ENCODE measurements around the gene TRMT2B.
"Not testable (repeated sequence)": the region's sequence is repeated elsewhere in the genome, so short reads cannot be mapped to it uniquely, and the experiment has no call there.

Gene TRMT2B

GRCh38 chrX:101051549-101052302 lies at the start of gene TRMT2B:
TRMT2B (minus strand) TSS chrX:101052111; CDS start chrX:101042289, 9,822 bp downstream.
- peak within 1 kb of the TSS; percentile 85 for H3K4me3 Mint-ChIP-seq
- H3K27ac Mint-ChIP-seq = peak within 1 kb of the TSS; percentile 98
- no peaks in the 10 kb centered on the region for H3K9me3 Mint-ChIP-seq
- no peaks in the 10 kb centered on the region for H3K27me3 Mint-ChIP-seq (ENCODE audit: low read depth)
- H3K4me1 Mint-ChIP-seq (ENCODE audit: low read depth) = peaks cover 13% of the 10 kb centered on the region
- peaks cover 9% of the 10 kb centered on the region for H3K36me3 Mint-ChIP-seq (ENCODE audit: low read depth)

GRCh38 chrX:101097546-101098453 lies 45.9 kb upstream of the TRMT2B start, which contains the start of gene CENPI:
CENPI (plus strand) TSS chrX:101098204; CDS start chrX:101101071, 2,867 bp downstream.
- peak within 1 kb of the TSS; percentile 85 for H3K27ac Mint-ChIP-seq
- H3K36me3 Mint-ChIP-seq (ENCODE audit: low read depth) = peaks cover 13% of the 10 kb centered on the region
- no peaks in the 10 kb centered on the region for H3K27me3 Mint-ChIP-seq (ENCODE audit: low read depth)
- H3K4me3 Mint-ChIP-seq = peak within 1 kb of the TSS; percentile 93
- H3K4me1 Mint-ChIP-seq (ENCODE audit: low read depth) = peaks cover 22% of the 10 kb centered on the region
- no peaks in the 10 kb centered on the region for H3K9me3 Mint-ChIP-seq

- H3K9me3 Mint-ChIP-seq = no peaks in the 10 kb centered on the region
- H3K4me3 Mint-ChIP-seq = no peak overlapping the region
- H3K27ac Mint-ChIP-seq = no peak overlapping the region
- peaks cover 2% of the 10 kb centered on the region for H3K4me1 Mint-ChIP-seq (ENCODE audit: low read depth)
- H3K36me3 Mint-ChIP-seq (ENCODE audit: low read depth) = no peaks in the 10 kb centered on the region
- H3K27me3 Mint-ChIP-seq (ENCODE audit: low read depth) = no peaks in the 10 kb centered on the region
These were observed 39.9 kb upstream of the TRMT2B start for GRCh38 chrX:101091817-101092216.

- Mint-ChIP-seq H3K9me3 (no peaks in the 10 kb centered on the region), H3K4me3 (no peak overlapping the region), H3K27me3 (ENCODE audit: low read depth) (peaks cover 27% of the 10 kb centered on the region), H3K4me1 (ENCODE audit: low read depth) (no peaks in the 10 kb centered on the region), H3K36me3 (ENCODE audit: low read depth) (no peaks in the 10 kb centered on the region), H3K27ac (no peak overlapping the region)
These were observed 29.3 kb upstream of the TRMT2B start for GRCh38 chrX:101081231-101081630.

- Mint-ChIP-seq H3K27me3 (ENCODE audit: low read depth) (peaks cover 27% of the 10 kb centered on the region), H3K4me1 (ENCODE audit: low read depth) (no peaks in the 10 kb centered on the region), H3K36me3 (ENCODE audit: low read depth) (no peaks in the 10 kb centered on the region), H3K27ac (no peak overlapping the region), H3K9me3 (no peaks in the 10 kb centered on the region), H3K4me3 (no peak overlapping the region)
These were observed 28.6 kb upstream of the TRMT2B start for GRCh38 chrX:101080326-101081124.

- H3K4me1 Mint-ChIP-seq (ENCODE audit: low read depth) = no peaks in the 10 kb centered on the region
- H3K36me3 Mint-ChIP-seq (ENCODE audit: low read depth) = no peaks in the 10 kb centered on the region
- H3K27ac Mint-ChIP-seq = no peak overlapping the region
- peaks cover 27% of the 10 kb centered on the region for H3K27me3 Mint-ChIP-seq (ENCODE audit: low read depth)
- H3K4me3 Mint-ChIP-seq = no peak overlapping the region
- H3K9me3 Mint-ChIP-seq = no peaks in the 10 kb centered on the region
These were observed 27.9 kb upstream of the TRMT2B start for GRCh38 chrX:101079736-101080270.

- no peaks in the 10 kb centered on the region for H3K9me3 Mint-ChIP-seq
- no peak within 1 kb of the TSS for H3K27ac Mint-ChIP-seq
- no peaks in the 10 kb centered on the region for H3K4me1 Mint-ChIP-seq (ENCODE audit: low read depth)
- no peak within 1 kb of the TSS for H3K4me3 Mint-ChIP-seq
- H3K27me3 Mint-ChIP-seq (ENCODE audit: low read depth) = peaks cover 27% of the 10 kb centered on the region
- H3K36me3 Mint-ChIP-seq (ENCODE audit: low read depth) = no peaks in the 10 kb centered on the region
These were observed 27.0 kb upstream of the TRMT2B start, which contains the start of gene TMEM35A for GRCh38 chrX:101078716-101079598. TMEM35A (plus strand) TSS chrX:101078879; CDS start chrX:101079003, 124 bp downstream.

- Mint-ChIP-seq H3K27me3 (ENCODE audit: low read depth) (no peaks in the 10 kb centered on the region), H3K4me3 (no peak overlapping the region), H3K4me1 (ENCODE audit: low read depth) (no peaks in the 10 kb centered on the region), H3K36me3 (ENCODE audit: low read depth) (no peaks in the 10 kb centered on the region), H3K9me3 (no peaks in the 10 kb centered on the region), H3K27ac (no peak overlapping the region)
These were observed 19.7 kb upstream of the TRMT2B start for GRCh38 chrX:101071582-101071981.

- peaks cover 3% of the 10 kb centered on the region for H3K4me1 Mint-ChIP-seq (ENCODE audit: low read depth)
- no peak overlapping the region for H3K4me3 Mint-ChIP-seq
- no peaks in the 10 kb centered on the region for H3K27me3 Mint-ChIP-seq (ENCODE audit: low read depth)
- H3K27ac Mint-ChIP-seq = no peak overlapping the region
- H3K9me3 Mint-ChIP-seq = no peaks in the 10 kb centered on the region
- H3K36me3 Mint-ChIP-seq (ENCODE audit: low read depth) = no peaks in the 10 kb centered on the region
These were observed 10.3 kb upstream of the TRMT2B start for GRCh38 chrX:101062176-101062575.

GRCh38 chrX:101057093-101057714 lies 5.3 kb upstream of the TRMT2B start:
- H3K4me3 Mint-ChIP-seq = no peak overlapping the region
- no peaks in the 10 kb centered on the region for H3K9me3 Mint-ChIP-seq
- peak overlapping the region; percentile 62 for H3K27ac Mint-ChIP-seq

GRCh38 chrX:101056551-101056950 lies 4.6 kb upstream of the TRMT2B start:
- not testable (repeated sequence) for H3K36me3 Mint-ChIP-seq (ENCODE audit: low read depth); H3K9me3 Mint-ChIP-seq; H3K27me3 Mint-ChIP-seq (ENCODE audit: low read depth); H3K4me3 Mint-ChIP-seq; H3K27ac Mint-ChIP-seq
- H3K4me1 Mint-ChIP-seq (ENCODE audit: low read depth) = peaks cover 13% of the 10 kb centered on the region

More at GRCh38 chrX:101057093-101057714, 5.3 kb upstream of the TRMT2B start:
- peaks cover 3% of the 10 kb centered on the region for H3K36me3 Mint-ChIP-seq (ENCODE audit: low read depth)
- H3K4me1 Mint-ChIP-seq (ENCODE audit: low read depth) = peaks cover 13% of the 10 kb centered on the region
- no peaks in the 10 kb centered on the region for H3K27me3 Mint-ChIP-seq (ENCODE audit: low read depth)

- H3K4me1 Mint-ChIP-seq (ENCODE audit: low read depth) = peaks cover 10% of the 10 kb centered on the region
- peak overlapping the region; percentile 98 for H3K27ac Mint-ChIP-seq
- no peaks in the 10 kb centered on the region for H3K9me3 Mint-ChIP-seq
- no peaks in the 10 kb centered on the region for H3K27me3 Mint-ChIP-seq (ENCODE audit: low read depth)
- H3K4me3 Mint-ChIP-seq = peak overlapping the region; percentile 85
- peaks cover 7% of the 10 kb centered on the region for H3K36me3 Mint-ChIP-seq (ENCODE audit: low read depth)
These were observed 760 bp downstream of the TRMT2B start for GRCh38 chrX:101051153-101051548.

GRCh38 chrX:101040197-101040596 lies 11.7 kb downstream of the TRMT2B start:
- Mint-ChIP-seq H3K27ac (no peak overlapping the region), H3K4me3 (no peak overlapping the region), H3K4me1 (ENCODE audit: low read depth) (peaks cover 2% of the 10 kb centered on the region), H3K27me3 (ENCODE audit: low read depth) (no peaks in the 10 kb centered on the region), H3K9me3 (no peaks in the 10 kb centered on the region), H3K36me3 (ENCODE audit: low read depth) (peaks cover 18% of the 10 kb centered on the region)

Measured in T-helper 1 cell treated with Interleukin-12 subunit alpha and Interleukin-12 subunit beta and Interleukin-4 antibody, amounts not matched to agents 30 μg/mL and 1 μg/mL, for 36 hours (primary cell).